Stimulated activated CD4-positive, alpha-beta T cell treated with anti-CD3 and anti-CD28 coated beads, Interleukin-1b, Interleukin-23, amount 100 ng/mL, for 48 hours (primary cell): ENCODE results near the gene ACMSD.
"Not testable (repeated sequence)": the region's sequence is repeated elsewhere in the genome, so short reads cannot be mapped to it uniquely, and the experiment has no call there.

Experiments
- DNase-seq: peaks from one replicate; pipeline ENCODE4 v3.0.0-alpha.2; 2020

Gene ACMSD

GRCh38 chr2:134855709-134856108 is 17.3 kb downstream of the ACMSD start:
- DNase-seq = no peak

GRCh38 chr2:134858245-134858644 is 19.8 kb downstream of the ACMSD start:
- DNase-seq = no peak

GRCh38 chr2:134861173-134861572 is 22.8 kb downstream of the ACMSD start:
- no peak for DNase-seq

GRCh38 chr2:134862069-134862468 is 23.7 kb downstream of the ACMSD start:
- DNase-seq = no peak

- no peak for DNase-seq
These were observed 24.3 kb downstream of the ACMSD start for GRCh38 chr2:134862674-134863073.

GRCh38 chr2:134863446-134863845 is 25.0 kb downstream of the ACMSD start:
- DNase-seq = no peak

GRCh38 chr2:134865067-134865787 is 26.8 kb downstream of the ACMSD start:
- DNase-seq = no peak

- no peak for DNase-seq
These were observed 28.2 kb downstream of the ACMSD start for GRCh38 chr2:134866498-134867099.

GRCh38 chr2:134869946-134870736 is 31.7 kb downstream of the ACMSD start:
- no peak for DNase-seq

GRCh38 chr2:134873152-134873551 is 34.7 kb downstream of the ACMSD start:
- no peak for DNase-seq

GRCh38 chr2:134875309-134875708 is 36.9 kb downstream of the ACMSD start:
- no peak for DNase-seq

- DNase-seq = no peak
These were observed 44.4 kb downstream of the ACMSD start for GRCh38 chr2:134882773-134883172.

GRCh38 chr2:134883552-134884293 is 45.3 kb downstream of the ACMSD start:
- DNase-seq = no peak

GRCh38 chr2:134884435-134884834 is 46.0 kb downstream of the ACMSD start:
- DNase-seq = no peak

- no peak for DNase-seq
These were observed 54.0 kb downstream of the ACMSD start for GRCh38 chr2:134892282-134893035.

GRCh38 chr2:134897932-134898331 is 59.5 kb downstream of the ACMSD start:
- DNase-seq = no peak

GRCh38 chr2:134899204-134899603 is 60.8 kb downstream of the ACMSD start:
- DNase-seq = no peak

- DNase-seq = no peak
These were observed 61.7 kb downstream of the ACMSD start for GRCh38 chr2:134900151-134900550.

GRCh38 chr2:134903701-134904100 is 65.3 kb downstream of the ACMSD start:
- DNase-seq = not testable (repeated sequence)

- no peak for DNase-seq
These were observed 66.8 kb downstream of the ACMSD start for GRCh38 chr2:134905168-134905567.

- DNase-seq = no peak
These were observed 68.3 kb downstream of the ACMSD start for GRCh38 chr2:134906726-134907125.

GRCh38 chr2:134907441-134908116 is 69.2 kb downstream of the ACMSD start:
- DNase-seq = not testable (repeated sequence)
